Neural progenitor cell (in vitro differentiated cells): ENCODE results near the gene LRRC1. TPM values are rescaled to one million over a fixed set of nuclear protein-coding genes. Genes with fewer than 3 reads are reported as not detected.

Source experiments
- DNase-seq: peaks from one replicate; pipeline ENCODE4 v3.0.0-alpha.2; 2016; ENCODE audit warnings: low spot score
- H2AFZ ChIP-seq: fragments of 200-600 bp; sonication (generic); replicated peaks from 2 replicates; pipeline ENCODE4 v1.6.1; 2016; ENCODE audit warnings: antibody characterized with exemption
- H3F3A ChIP-seq: fragments of 200-600 bp; sonication (generic); 2 replicates; pipeline ENCODE4 v1.6.1; 2016; ENCODE audit warnings: antibody characterized with exemption, low read depth
- H3K27ac ChIP-seq: fragments of 200-600 bp; sonication (generic); 2 replicates; pipeline ENCODE4 v1.5.1; 2016; ENCODE audit warnings: mild to moderate bottlenecking
- H3K27me3 ChIP-seq: fragments of 200-600 bp; sonication (generic); 2 replicates; pipeline ENCODE4 v1.6.1; 2016; ENCODE audit warnings: mild to moderate bottlenecking, moderate library complexity
- H3K36me3 ChIP-seq: fragments of 200-600 bp; sonication (generic); 2 replicates; pipeline ENCODE4 v1.5.1; 2016
- H3K4me1 ChIP-seq: fragments of 200-600 bp; sonication (generic); 2 replicates; pipeline ENCODE4 v1.6.1; 2016; ENCODE audit warnings: mixed run types
- H3K4me2 ChIP-seq: fragments of 200-600 bp; sonication (generic); 2 replicates; pipeline ENCODE4 v1.6.1; 2016
- H3K4me3 ChIP-seq: fragments of 200-600 bp; sonication (generic); 2 replicates; pipeline ENCODE4 v1.5.1; 2016
- H3K79me2 ChIP-seq: fragments of 200-600 bp; sonication (generic); 2 replicates; pipeline ENCODE4 v1.6.1; 2016; ENCODE audit warnings: low read depth
- H3K9ac ChIP-seq: fragments of 200-600 bp; sonication (generic); 2 replicates; pipeline ENCODE4 v1.6.1; 2016
- H3K9me3 ChIP-seq: fragments of 200-600 bp; sonication (generic); 2 replicates; pipeline ENCODE4 v1.5.1; 2016; ENCODE audit warnings: low read depth
- H4K20me1 ChIP-seq: fragments of 200-600 bp; sonication (generic); 2 replicates; pipeline ENCODE4 v1.6.1; 2016; ENCODE audit warnings: low read depth
- H3K27ac Mint-ChIP-seq: 3 replicates; pipeline ENCODE4 v1.8.0; 2021; ENCODE audit warnings: mixed read lengths
- H3K27me3 Mint-ChIP-seq: 2 replicates; pipeline ENCODE4 v1.8.0; 2022; ENCODE audit warnings: low read depth, mild to moderate bottlenecking, inconsistent platforms, moderate library complexity, mixed read lengths; ENCODE audit not compliant: insufficient read depth
- H3K36me3 Mint-ChIP-seq: 3 replicates; pipeline ENCODE4 v1.8.0; 2021; ENCODE audit warnings: mixed read lengths
- H3K4me1 Mint-ChIP-seq: 3 replicates; pipeline ENCODE4 v1.8.0; 2021; ENCODE audit warnings: mixed read lengths
- H3K4me3 Mint-ChIP-seq: 3 replicates; pipeline ENCODE4 v1.8.0; 2021; ENCODE audit warnings: mild to moderate bottlenecking, moderate library complexity, mixed read lengths
- H3K9me3 Mint-ChIP-seq: 3 replicates; pipeline ENCODE4 v1.8.0; 2020; ENCODE audit warnings: mixed read lengths
- CTCF ChIP-seq: fragments of 200-600 bp; sonication (generic); IDR thresholded peaks from 2 replicates; pipeline ENCODE4 v1.5.1; 2017; ENCODE audit warnings: antibody characterized with exemption, mild to moderate bottlenecking
- EZH2 ChIP-seq: fragments of 200-600 bp; sonication (generic); IDR thresholded peaks from 2 replicates; pipeline ENCODE4 v1.6.1; 2017; ENCODE audit warnings: antibody characterized with exemption, mild to moderate bottlenecking, moderate library complexity
- EZH2phosphoT487 ChIP-seq: fragments of 200-600 bp; sonication (generic); IDR thresholded peaks from 2 replicates; pipeline ENCODE4 v1.6.1; 2017; ENCODE audit warnings: antibody characterized with exemption
- total RNA-seq: library from RNA; depleted of rRNA; stranded (reverse); fragments of >200 nt; gene quantifications from 2 replicates; pipeline ENCODE4 v1.2.3, GENCODE V29; 2015; ENCODE audit warnings: low replicate concordance

The LRRC1 gene
- total RNA-seq, 1 donor from 2014 or later = 14.0 TPM

- Histone ChIP-seq H3K4me3 (no peak overlapping the region), H3F3A (no peaks in the 10 kb centered on the region), H3K4me1 (no peaks in the 10 kb centered on the region), H3K9ac (no peak overlapping the region), H3K4me2 (no peak overlapping the region), H3K9me3 (no peaks in the 10 kb centered on the region), H3K27ac (no peak overlapping the region), H3K79me2 (no peaks in the 10 kb centered on the region), H4K20me1 (no peaks in the 10 kb centered on the region), H2AFZ (no peak overlapping the region), H3K36me3 (no peaks in the 10 kb centered on the region), H3K27me3 (no peaks in the 10 kb centered on the region)
- TF ChIP-seq EZH2 (no peak), CTCF (no peak), EZH2phosphoT487 (no peak)
- Mint-ChIP-seq H3K9me3 (no peaks in the 10 kb centered on the region), H3K36me3 (peaks cover 13% of the 10 kb centered on the region), H3K4me1 (peaks cover 7% of the 10 kb centered on the region), H3K27me3 (no peaks in the 10 kb centered on the region), H3K27ac (no peak overlapping the region), H3K4me3 (no peak overlapping the region)
- DNase-seq = peak; percentile 5
These were observed 127.8 kb downstream of the LRRC1 start for GRCh38 chr6:53922539-53922981.

GRCh38 chr6:53924277-53924676, 129.5 kb downstream of the LRRC1 start:
- Histone ChIP-seq H3K9ac (no peak overlapping the region), H3K4me1 (no peaks in the 10 kb centered on the region), H3F3A (no peaks in the 10 kb centered on the region), H3K4me3 (no peak overlapping the region), H4K20me1 (no peaks in the 10 kb centered on the region), H2AFZ (no peak overlapping the region), H3K36me3 (no peaks in the 10 kb centered on the region), H3K4me2 (no peak overlapping the region), H3K27ac (no peak overlapping the region), H3K79me2 (no peaks in the 10 kb centered on the region), H3K9me3 (no peaks in the 10 kb centered on the region), H3K27me3 (no peaks in the 10 kb centered on the region)
- H3K4me1 Mint-ChIP-seq = peaks cover 7% of the 10 kb centered on the region
- H3K9me3 Mint-ChIP-seq = peaks cover 2% of the 10 kb centered on the region
- H3K36me3 Mint-ChIP-seq = peaks cover 15% of the 10 kb centered on the region
- H3K4me3 Mint-ChIP-seq = no peak overlapping the region
- H3K27me3 Mint-ChIP-seq = no peaks in the 10 kb centered on the region
- no peak overlapping the region for H3K27ac Mint-ChIP-seq
- DNase-seq = no peak
- no peak for TF ChIP-seq EZH2phosphoT487
- TF ChIP-seq EZH2 = no peak
- no peak for TF ChIP-seq CTCF

GRCh38 chr6:53924821-53925422, 130.1 kb downstream of the LRRC1 start:
- no peaks in the 10 kb centered on the region for H4K20me1 ChIP-seq
- H3K4me1 ChIP-seq = no peaks in the 10 kb centered on the region
- no peak overlapping the region for H3K27ac Mint-ChIP-seq
- H3K9ac ChIP-seq = no peak overlapping the region
- no peak overlapping the region for H2AFZ ChIP-seq
- H3K4me2 ChIP-seq = no peak overlapping the region
- no peak overlapping the region for H3K27ac ChIP-seq
- H3K9me3 Mint-ChIP-seq = peaks cover 6% of the 10 kb centered on the region
- H3K9me3 ChIP-seq = no peaks in the 10 kb centered on the region
- H3K4me3 ChIP-seq = no peak overlapping the region
- H3K36me3 ChIP-seq = no peaks in the 10 kb centered on the region
- no peaks in the 10 kb centered on the region for H3F3A ChIP-seq
- H3K36me3 Mint-ChIP-seq = peaks cover 15% of the 10 kb centered on the region
- no peaks in the 10 kb centered on the region for H3K27me3 Mint-ChIP-seq
- TF ChIP-seq EZH2phosphoT487 (no peak), EZH2 (no peak)
- peaks cover 7% of the 10 kb centered on the region for H3K4me1 Mint-ChIP-seq
- DNase-seq = no peak
- H3K27me3 ChIP-seq = no peaks in the 10 kb centered on the region
- no peaks in the 10 kb centered on the region for H3K79me2 ChIP-seq
- H3K4me3 Mint-ChIP-seq = no peak overlapping the region

- H3K4me3 Mint-ChIP-seq = no peak overlapping the region
- H3K4me2 ChIP-seq = no peak overlapping the region
These were observed 131.1 kb downstream of the LRRC1 start for GRCh38 chr6:53925891-53926290.

More at GRCh38 chr6:53925891-53926290, 131.1 kb downstream of the LRRC1 start:
- H3K4me1 ChIP-seq = no peaks in the 10 kb centered on the region
- no peak for DNase-seq
- no peaks in the 10 kb centered on the region for H3K79me2 ChIP-seq
- no peak overlapping the region for H3K4me3 ChIP-seq
- TF ChIP-seq EZH2phosphoT487 = no peak
- TF ChIP-seq EZH2 = no peak
- TF ChIP-seq CTCF = no peak
- no peaks in the 10 kb centered on the region for H3K36me3 ChIP-seq
- H3K9me3 ChIP-seq = no peaks in the 10 kb centered on the region
- no peak overlapping the region for H3K27ac Mint-ChIP-seq
- H3F3A ChIP-seq = no peaks in the 10 kb centered on the region
- H3K27me3 ChIP-seq = no peaks in the 10 kb centered on the region
- H3K36me3 Mint-ChIP-seq = peaks cover 12% of the 10 kb centered on the region
- no peak overlapping the region for H3K27ac ChIP-seq
- no peak overlapping the region for H3K9ac ChIP-seq
- H3K27me3 Mint-ChIP-seq = no peaks in the 10 kb centered on the region
- no peaks in the 10 kb centered on the region for H4K20me1 ChIP-seq
- peaks cover 7% of the 10 kb centered on the region for H3K4me1 Mint-ChIP-seq
- H3K9me3 Mint-ChIP-seq = peaks cover 6% of the 10 kb centered on the region
- H2AFZ ChIP-seq = no peak overlapping the region
